ENCODE data around the gene SLC28A3. TPM values are rescaled to one million over a fixed set of nuclear protein-coding genes. Genes with fewer than 3 reads are reported as not detected.
A peak's percentile ranks its signal among the peaks of the same experiment; 100 is the strongest.

SLC28A3 gene
- polyA plus RNA-seq, 1 experiment: 0.27 TPM

DNA sequence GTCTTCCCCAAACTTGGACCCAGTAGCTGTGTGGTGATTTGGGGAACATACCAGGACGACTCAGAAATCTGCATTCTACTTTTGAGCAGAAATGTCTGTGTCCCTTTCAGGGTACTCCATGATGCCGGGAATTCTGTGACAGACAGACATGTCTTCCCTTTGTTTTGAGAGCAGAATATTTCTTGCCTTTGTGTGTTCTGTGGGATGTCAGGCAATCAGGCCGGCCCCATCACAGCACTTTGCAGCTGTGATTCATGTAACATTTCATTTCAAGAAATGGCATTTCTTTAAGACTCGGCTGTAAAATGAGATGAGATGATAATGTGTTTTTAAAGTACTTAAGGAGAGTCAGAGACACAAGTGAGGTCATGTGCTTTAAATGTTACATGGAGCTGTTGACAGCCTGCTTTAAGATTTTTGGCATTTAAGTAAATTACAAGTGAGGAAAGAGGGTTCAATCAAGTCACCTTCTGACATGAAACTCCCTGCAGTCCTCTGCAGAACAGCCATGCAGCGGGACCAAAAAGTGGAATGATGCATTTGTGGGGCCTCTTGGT lies 98.7 kb downstream of the SLC28A3 start:
- Histone ChIP-seq H3K27me3 (ENCODE audit: control insufficient read depth, insufficient read depth, low read length) (no peaks in the 10 kb centered on the region; the same call in 1 of the 2 replicates), H3K4me3 (ENCODE audit: low read depth, low read length) (no peak overlapping the region), H3K36me3 (ENCODE audit: control insufficient read depth, insufficient read depth, low read length) (no peaks in the 10 kb centered on the region)
- TF ChIP-seq, protein P1, sequence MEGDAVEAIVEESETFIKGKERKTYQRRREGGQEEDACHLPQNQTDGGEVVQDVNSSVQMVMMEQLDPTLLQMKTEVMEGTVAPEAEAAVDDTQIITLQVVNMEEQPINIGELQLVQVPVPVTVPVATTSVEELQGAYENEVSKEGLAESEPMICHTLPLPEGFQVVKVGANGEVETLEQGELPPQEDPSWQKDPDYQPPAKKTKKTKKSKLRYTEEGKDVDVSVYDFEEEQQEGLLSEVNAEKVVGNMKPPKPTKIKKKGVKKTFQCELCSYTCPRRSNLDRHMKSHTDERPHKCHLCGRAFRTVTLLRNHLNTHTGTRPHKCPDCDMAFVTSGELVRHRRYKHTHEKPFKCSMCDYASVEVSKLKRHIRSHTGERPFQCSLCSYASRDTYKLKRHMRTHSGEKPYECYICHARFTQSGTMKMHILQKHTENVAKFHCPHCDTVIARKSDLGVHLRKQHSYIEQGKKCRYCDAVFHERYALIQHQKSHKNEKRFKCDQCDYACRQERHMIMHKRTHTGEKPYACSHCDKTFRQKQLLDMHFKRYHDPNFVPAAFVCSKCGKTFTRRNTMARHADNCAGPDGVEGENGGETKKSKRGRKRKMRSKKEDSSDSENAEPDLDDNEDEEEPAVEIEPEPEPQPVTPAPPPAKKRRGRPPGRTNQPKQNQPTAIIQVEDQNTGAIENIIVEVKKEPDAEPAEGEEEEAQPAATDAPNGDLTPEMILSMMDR (IDR thresholded peaks at IDR 0.05; ENCODE audit: insufficient read depth, low read depth, low read length): no peak
- no peak for DNase-seq (ENCODE audit: low read depth)
- CTCF ChIA-PET: interaction anchor here (1.2 to 2.1 kb wide), 4 partner anchors 11 to 68 kb away, joined by 4 to 6 read pairs (median 6); no protein-coding TSS in a partner anchor
- POLR2A ChIA-PET: no interaction called here

DNA sequence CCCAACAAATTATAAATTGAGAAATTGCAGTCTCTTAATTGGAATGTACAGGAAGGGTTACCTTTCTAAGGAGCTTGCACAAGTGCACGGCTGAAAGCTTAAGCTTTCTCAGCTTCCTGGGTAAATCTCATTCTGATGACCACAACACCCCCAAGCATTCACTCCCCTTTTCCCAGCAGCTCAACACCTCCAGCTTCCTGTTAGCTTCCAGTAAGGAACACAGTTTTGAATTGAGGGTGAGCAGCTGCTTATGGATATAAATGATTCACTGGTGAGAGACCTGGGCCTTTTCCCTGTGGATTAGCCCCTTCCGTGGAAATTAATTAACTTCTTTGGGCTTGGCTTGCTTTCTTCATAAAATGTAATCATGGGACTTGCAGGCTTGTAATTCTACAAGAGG lies 101.2 kb downstream of the SLC28A3 start:
- no peak for DNase-seq (ENCODE audit: low read depth)
- TF ChIP-seq, protein P1 (IDR thresholded peaks at IDR 0.05; ENCODE audit: insufficient read depth, low read depth, low read length): no peak
- peaks cover 1% of the 10 kb centered on the region; the same call in 1 of the 2 replicates for H3K27me3 ChIP-seq (ENCODE audit: control insufficient read depth, insufficient read depth, low read length)
- no peaks in the 10 kb centered on the region for H3K36me3 ChIP-seq (ENCODE audit: control insufficient read depth, insufficient read depth, low read length)
- H3K4me3 ChIP-seq (ENCODE audit: low read depth, low read length): no peak overlapping the region
- CTCF ChIA-PET: interaction anchor here (0.7 to 1.1 kb wide), 4 partner anchors 9 to 611 kb away, joined by 3 to 4 read pairs (median 3); no protein-coding TSS in a partner anchor
- POLR2A ChIA-PET: no interaction called here

DNA sequence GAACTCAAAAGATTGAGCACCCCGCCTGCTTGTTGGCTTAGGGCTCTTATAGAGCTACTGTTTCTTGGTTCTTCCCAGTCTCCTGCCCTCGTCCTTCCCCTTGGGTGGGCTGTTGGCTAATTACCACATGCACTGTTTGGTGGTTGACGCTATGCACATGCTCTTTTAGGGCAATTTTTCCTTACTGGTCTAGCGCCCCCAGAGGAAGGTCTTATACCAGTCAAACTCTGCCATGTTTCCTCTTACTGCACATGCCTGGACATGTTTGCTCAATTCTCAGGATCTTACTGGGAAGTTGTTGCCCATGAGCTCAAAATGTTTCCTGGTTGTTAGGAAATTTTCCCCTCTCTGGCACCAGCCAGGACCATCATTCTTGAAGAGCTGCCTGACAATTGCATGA lies 101.9 kb downstream of the SLC28A3 start:
- TF ChIP-seq, protein P1 (IDR thresholded peaks at IDR 0.05; ENCODE audit: insufficient read depth, low read depth, low read length): no peak
- no peak for DNase-seq (ENCODE audit: low read depth)
- ChIA-PET CTCF (interaction anchor here (0.7 to 1.1 kb wide), 5 partner anchors 8 to 611 kb away, joined by 3 to 4 read pairs (median 3); no protein-coding TSS in a partner anchor), POLR2A (no interaction called here)
- Histone ChIP-seq H3K27me3 (ENCODE audit: control insufficient read depth, insufficient read depth, low read length) (peaks cover 1% of the 10 kb centered on the region; the same call in 1 of the 2 replicates), H3K4me3 (ENCODE audit: low read depth, low read length) (no peak overlapping the region), H3K36me3 (ENCODE audit: control insufficient read depth, insufficient read depth, low read length) (no peaks in the 10 kb centered on the region)

DNA sequence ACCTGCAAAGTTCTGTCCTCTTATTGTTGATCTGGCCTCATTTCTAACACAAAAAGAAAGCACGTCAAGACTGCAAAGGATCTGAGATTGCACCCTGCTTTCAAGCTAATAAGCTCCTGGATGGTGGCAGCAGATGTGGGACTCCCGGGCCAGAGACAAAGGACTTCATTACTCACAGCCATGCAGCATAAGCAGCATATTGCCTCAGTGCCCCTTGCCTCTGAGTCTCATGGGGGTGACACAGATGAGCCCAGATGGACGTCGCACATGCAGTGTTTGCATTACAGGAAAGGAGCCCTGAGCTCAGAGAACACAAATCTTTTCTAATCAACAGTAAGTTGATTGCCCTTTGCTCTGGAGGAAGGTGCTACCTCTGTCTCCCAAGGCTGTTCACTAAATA lies 105.0 kb downstream of the SLC28A3 start:
- ChIA-PET CTCF (interaction anchor here (0.7 to 1.0 kb wide), 2 partner anchors 8 to 25 kb away, joined by 3 read pairs; no protein-coding TSS in a partner anchor), POLR2A (no interaction called here)
- peaks cover 1% of the 10 kb centered on the region for H3K27me3 ChIP-seq (ENCODE audit: control insufficient read depth, insufficient read depth, low read length)
- H3K36me3 ChIP-seq (ENCODE audit: control insufficient read depth, insufficient read depth, low read length): no peaks in the 10 kb centered on the region
- no peak overlapping the region for H3K4me3 ChIP-seq (ENCODE audit: low read depth, low read length)
- DNase-seq (ENCODE audit: low read depth): no peak
- TF ChIP-seq, protein P1 (IDR thresholded peaks at IDR 0.05; ENCODE audit: insufficient read depth, low read depth, low read length): no peak

DNA sequence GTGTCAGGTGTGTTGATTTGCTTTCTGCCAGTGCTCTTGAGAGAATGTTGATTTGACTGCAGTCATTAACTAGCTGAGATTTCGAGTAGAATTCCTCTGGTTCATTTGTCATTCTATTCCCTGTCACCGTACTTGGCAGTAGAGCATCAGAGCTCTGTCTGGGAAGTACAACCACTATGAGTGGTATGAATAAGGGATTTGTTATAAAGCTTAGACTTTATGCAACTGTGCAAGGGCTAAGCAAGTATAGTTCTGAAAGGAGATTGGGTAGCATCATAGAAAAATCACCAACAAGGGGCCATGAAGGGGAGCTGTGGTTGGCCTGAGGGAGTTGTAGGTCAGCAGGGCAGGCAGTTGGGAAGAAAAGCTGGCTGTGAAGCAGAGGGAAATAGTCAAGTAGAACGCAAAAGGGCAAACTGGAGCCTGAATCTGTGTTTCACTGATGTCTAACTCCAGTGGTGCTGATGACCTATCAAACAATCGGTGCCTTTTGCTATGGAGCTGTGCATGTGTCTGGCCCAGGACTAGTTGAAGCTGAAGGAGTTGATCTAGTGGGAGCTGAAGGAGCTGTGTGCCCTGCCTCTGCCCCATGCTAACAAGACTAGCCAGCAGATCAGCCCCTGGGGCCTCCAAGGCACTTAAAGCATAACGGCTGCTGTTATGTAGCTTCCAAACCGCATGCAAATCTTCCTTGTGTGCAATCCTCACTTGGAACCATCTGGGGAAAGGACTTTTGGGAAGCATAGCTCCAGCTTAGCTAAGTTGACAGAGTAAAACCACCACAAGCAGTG lies 110.0 kb downstream of the SLC28A3 start:
- Histone ChIP-seq H3K4me3 (ENCODE audit: low read depth, low read length) (no peak overlapping the region), H3K27me3 (ENCODE audit: control insufficient read depth, insufficient read depth, low read length) (no peaks in the 10 kb centered on the region; the same call in 1 of the 2 replicates), H3K36me3 (ENCODE audit: control insufficient read depth, insufficient read depth, low read length) (no peaks in the 10 kb centered on the region)
- ChIA-PET CTCF (interaction anchor here (0.8 to 2.2 kb wide), 8 partner anchors 9 to 293 kb away, joined by 3 to 6 read pairs (median 4); no protein-coding TSS in a partner anchor), POLR2A (interaction anchor here (0.7 kb wide), 1 partner anchor 30 kb away, joined by 4 read pairs; no protein-coding TSS in a partner anchor)
- DNase-seq (ENCODE audit: low read depth): peak; percentile 25
- TF ChIP-seq, protein P1 (IDR thresholded peaks at IDR 0.05; ENCODE audit: insufficient read depth, low read depth, low read length): no peak

Measured in BJ (cell line).